NCI-H345 (cell line): Measurements from ENCODE around the gene SLC2A14.
A peak's percentile ranks its signal among the peaks of the same experiment; 100 is the strongest.
"Not testable (repeated sequence)": the region's sequence is repeated elsewhere in the genome, so short reads cannot be mapped to it uniquely, and the experiment has no call there.

ENCODE experiments used
- DNase-seq: peaks from one replicate; lab custom pipeline; 2025; lab: John Stamatoyannopoulos, UW

SLC2A14 gene

GRCh38 chr12:7833831-7834230, 38.9 kb downstream of the SLC2A14 start:
- DNase-seq = no peak

DNA sequence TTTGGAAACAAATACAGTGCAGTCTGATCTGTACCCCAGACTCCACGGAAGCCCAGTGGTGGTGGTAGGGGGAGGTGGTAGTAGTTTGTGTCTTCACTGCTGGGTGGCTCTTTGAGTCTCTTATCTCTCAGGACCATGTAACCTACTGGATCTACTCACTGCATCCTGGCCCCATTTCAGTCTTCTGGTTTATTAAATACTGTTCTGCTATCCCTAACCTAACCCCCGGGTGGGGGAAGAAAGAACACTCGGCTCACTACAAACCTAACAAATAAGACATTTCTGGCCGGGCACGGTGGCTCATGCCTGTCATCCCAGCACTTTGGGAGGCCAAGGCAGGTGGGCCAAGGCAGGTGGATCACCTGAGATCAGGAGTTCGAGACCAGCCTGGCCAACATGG, 39.5 kb downstream of the SLC2A14 start:
- DNase-seq = not testable (repeated sequence)

- DNase-seq = peak; percentile 6
These were observed 40.5 kb downstream of the SLC2A14 start for GRCh38 chr12:7832059-7832696.

DNA sequence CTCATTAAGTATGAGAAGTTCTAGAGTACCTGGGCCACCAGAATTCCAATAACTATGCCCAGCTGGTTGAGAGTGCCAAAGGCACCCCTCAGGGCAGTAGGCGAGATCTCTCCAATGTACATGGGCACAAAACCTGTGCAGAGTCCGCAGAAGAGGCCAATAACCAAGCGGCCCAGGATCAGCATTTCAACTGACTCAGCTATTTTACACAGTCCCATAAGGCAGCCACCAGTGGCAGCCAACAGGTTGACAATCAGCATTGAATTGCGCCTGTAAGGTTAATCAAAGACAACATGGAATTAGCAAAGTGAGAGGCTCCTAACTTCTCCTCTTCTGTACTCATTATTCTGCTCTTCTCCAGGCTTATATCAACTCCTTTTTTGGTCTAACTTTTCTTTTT, 43.0 kb downstream of the SLC2A14 start:
- not testable (repeated sequence) for DNase-seq

DNA sequence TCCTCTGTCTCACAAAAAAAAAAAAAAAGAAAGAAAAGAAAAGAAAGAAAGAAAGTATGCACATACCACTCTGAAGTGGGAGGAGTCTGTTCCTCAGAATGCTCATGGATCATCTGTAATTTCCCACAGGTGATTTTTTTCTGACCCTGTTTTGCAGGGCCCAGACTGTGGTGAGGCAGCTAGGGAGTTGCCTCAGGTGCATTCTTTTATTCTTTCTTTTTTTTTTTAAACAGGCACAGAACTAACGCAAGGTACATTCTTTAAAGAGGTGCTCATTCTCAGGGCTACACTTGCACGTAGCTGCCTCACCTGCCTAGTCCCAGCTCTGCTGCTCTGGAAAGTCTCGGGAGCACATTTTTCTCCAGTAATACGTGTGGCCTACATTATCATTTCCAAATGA, 47.0 kb downstream of the SLC2A14 start:
- not testable (repeated sequence) for DNase-seq

- DNase-seq = peak; percentile 13
These were observed 65.7 kb downstream of the SLC2A14 start for GRCh38 chr12:7806863-7807487.

- not testable (repeated sequence) for DNase-seq
These were observed 66.4 kb downstream of the SLC2A14 start for GRCh38 chr12:7806319-7806718.

DNA sequence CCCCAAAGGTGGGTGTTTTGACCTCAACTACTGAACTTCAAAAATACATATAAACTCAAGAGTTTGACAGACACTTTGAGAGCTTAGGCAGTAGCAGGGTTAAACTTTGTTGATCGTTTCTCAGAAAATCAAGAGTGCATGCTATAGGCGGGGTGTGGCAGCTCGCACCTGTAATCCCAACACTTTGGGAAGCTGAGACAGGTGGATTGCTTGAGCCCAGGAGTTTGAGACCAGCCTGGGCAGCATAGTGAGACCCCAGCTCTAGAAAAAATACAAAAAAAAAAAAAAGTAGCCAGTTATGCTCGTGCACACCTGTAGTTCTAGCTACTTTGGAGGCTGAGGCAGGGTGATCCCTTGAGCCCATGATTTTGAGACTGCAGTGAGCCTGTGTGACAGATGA, 71.3 kb downstream of the SLC2A14 start:
- DNase-seq = no peak

GRCh38 chr12:7798750-7799308, 73.9 kb downstream of the SLC2A14 start:
- DNase-seq = not testable (repeated sequence)

DNA sequence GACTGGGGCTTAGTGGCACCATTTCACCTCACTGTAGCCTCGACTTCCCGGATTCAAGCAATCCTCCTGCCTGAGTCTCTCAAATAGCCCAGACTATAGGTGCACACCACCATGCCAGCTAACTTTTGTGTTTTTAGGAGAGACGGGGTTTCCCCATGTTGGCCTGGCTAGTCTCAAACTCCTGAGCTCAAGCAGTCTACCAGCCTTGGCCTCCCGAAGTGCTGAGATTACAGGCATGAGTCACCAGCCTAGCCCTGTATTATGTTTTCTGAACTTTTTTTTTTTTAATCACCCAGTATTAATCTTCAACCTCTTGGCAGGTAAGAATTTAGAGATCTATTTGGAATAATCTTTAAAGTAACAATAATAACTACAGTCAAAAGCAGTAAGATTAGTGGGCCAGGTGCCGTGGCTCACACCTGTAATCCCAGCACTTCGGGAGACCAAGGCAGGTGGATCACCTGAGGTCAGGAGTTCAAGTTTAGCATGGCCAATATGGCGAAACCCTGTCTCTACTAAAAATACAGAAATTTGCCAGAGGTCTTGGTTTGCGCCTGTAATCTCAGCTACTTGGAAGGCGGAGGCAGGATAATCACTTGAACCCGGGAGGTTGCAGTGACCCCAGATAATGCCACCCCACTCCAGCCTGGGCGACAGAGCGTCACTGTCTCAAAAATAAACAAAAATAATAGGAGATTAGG, 74.9 kb downstream of the SLC2A14 start:
- no peak for DNase-seq

GRCh38 chr12:7797269-7797668, 75.4 kb downstream of the SLC2A14 start:
- not testable (repeated sequence) for DNase-seq

GRCh38 chr12:7793211-7793610, 79.5 kb downstream of the SLC2A14 start:
- no peak for DNase-seq

DNA sequence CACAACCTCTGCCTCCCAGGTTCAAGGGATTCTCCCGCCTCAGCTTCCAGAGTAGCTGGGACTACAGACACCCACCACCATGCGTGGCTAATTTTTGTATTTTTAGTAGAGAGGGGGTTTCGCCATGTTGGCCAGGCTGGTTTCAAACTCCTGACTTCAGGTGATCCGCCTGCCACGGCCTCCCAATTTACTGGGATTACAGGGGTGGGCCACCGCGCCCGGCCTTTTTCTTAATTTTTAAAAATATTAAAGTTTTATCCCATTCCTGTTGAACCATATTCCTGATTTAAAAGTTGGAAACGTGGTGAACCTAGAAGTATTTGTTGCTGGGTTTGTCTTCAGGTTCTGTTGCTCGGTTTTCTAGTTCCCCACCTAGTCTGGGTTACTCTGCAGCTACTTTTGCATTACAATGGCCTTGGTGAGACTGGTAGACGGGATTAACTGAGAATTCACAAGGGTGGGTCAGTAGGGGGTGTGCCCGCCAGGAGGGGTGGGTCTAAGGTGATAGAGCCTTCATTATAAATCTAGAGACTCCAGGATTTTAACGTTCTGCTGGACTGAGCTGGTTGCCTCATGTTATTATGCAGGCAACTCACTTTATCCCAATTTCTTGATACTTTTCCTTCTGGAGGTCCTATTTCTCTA, 83.7 kb downstream of the SLC2A14 start, which contains the start of gene NANOG:
Gene NANOG (plus strand): TSS at position 519 of the 645 bp plus-strand sequence. CDS start 213 bp downstream, outside the sequence.
- DNase-seq = not testable (repeated sequence)

- no peak for DNase-seq
These were observed 84.4 kb downstream of the SLC2A14 start for GRCh38 chr12:7788294-7788660.

DNA sequence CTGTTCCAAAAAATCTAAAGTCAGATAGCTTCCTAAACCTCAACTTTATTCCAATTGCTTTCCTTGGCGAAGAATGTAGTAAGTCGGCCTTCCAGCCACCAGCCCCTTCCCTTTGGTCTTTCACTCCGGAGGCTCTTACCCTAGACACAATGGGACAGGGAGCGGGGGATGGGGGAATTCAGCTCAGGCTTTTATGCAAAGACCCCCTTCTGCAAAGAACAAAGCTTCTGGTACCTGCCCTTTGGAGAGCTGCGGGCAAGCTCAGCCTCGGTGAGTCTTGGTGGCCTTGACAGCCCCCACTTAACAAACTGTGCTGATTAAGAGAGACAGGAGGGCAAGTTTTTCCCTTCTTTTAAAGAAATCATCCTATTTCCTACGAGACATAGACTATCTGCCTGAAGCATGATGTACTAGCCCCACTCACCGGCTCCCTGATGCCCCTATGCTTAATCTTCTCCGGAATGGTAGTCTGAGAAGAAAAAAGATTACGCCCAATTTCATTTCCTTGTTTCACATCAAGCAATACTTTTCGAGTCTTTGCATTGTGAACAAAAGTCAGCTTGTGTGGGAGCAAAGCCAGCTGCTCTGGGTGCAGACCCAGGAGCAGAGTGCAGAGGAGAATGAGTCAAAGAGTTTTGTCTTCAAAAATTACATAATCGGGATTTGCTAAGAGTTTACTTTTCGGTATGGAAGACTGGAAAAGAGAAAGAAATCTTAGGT, 85.0 kb downstream of the SLC2A14 start:
- DNase-seq = no peak

DNA sequence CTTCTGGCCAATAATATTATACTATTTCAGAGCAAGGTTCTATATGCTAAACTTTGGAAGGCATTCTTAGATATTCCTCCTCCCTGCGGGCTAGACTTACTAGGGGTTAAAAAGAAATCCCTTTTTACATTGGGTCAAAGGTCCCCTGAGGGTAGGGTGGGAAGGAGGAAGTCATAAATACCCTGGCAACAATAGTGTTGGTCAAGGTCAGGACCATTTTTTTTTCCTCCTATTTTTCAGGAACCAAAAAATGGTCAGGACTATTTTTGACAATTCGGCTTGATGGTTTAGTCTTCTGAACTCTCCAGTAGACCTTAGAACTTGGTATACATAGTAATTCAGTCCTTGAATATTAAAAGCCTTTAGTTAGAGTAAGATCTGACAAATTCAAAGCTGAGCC, 88.0 kb downstream of the SLC2A14 start:
- DNase-seq = no peak

DNA sequence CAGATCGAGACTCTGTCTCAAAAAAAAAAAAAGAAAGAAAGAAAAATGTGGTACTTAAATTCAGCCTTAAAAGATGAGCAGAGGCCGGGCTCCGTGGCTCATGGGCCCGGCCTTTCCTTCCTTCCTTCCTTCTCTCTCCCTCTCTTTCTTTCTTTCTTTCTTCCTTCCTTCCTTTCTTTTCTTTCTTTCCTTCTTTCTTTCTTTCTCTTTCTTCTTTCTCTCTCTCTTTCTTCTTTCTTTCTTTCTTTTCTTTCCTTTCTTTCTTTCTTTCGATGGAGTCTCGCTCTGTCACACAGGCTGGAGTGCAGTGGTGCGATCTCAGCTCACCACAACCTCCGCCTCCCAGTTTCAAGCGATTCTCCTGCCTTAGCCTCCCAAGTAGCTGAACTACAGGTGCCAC, 89.3 kb downstream of the SLC2A14 start:
- DNase-seq = not testable (repeated sequence)

GRCh38 chr12:7782055-7782454, 90.7 kb downstream of the SLC2A14 start:
- no peak for DNase-seq

GRCh38 chr12:7781274-7781673, 91.4 kb downstream of the SLC2A14 start:
- DNase-seq = no peak

- no peak for DNase-seq
These were observed 102.7 kb downstream of the SLC2A14 start for GRCh38 chr12:7769999-7770398.
